NOMO-1 (cell line): ENCODE measurements around the gene CHCHD4.

ENCODE experiments used
- DNase-seq, 2 experiments: peaks; one replicate each; lab custom pipeline; 2025; ENCODE audit not compliant: unreplicated experiment in 2 of 2; lab: John Stamatoyannopoulos, UW

Gene CHCHD4

GRCh38 chr3:14124615-14125192 is at the start of gene CHCHD4, which contains the start of gene TMEM43:
Gene CHCHD4, minus strand, starts transcription at chr3:14124870. Its CDS starts 194 bp downstream, at chr3:14124676.
Gene TMEM43, plus strand, starts transcription at chr3:14125052. Its CDS starts 142 bp downstream, at chr3:14125194.
- DNase-seq, result peak; percentile 92 to 99

DNA sequence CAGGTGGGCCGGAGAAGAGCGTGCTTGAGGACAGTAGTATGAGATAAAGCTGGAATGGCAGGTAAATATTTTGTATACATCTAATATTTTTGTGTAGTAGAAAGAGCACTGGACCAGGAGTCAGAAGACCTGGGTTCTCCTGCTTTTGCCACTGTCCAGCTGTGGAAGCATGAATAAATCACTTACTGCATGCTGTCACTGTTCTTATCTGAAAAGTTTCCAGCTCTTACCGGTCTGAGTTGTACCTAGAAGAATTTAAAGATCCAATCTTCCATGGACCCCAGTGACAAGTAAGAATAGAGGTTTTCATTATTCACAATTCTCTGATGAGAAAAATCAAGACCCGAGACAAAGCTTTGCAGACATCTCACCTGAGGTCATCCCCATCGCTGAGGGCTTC is 47.8 kb upstream of the CHCHD4 start:
- DNase-seq, result no peak

DNA sequence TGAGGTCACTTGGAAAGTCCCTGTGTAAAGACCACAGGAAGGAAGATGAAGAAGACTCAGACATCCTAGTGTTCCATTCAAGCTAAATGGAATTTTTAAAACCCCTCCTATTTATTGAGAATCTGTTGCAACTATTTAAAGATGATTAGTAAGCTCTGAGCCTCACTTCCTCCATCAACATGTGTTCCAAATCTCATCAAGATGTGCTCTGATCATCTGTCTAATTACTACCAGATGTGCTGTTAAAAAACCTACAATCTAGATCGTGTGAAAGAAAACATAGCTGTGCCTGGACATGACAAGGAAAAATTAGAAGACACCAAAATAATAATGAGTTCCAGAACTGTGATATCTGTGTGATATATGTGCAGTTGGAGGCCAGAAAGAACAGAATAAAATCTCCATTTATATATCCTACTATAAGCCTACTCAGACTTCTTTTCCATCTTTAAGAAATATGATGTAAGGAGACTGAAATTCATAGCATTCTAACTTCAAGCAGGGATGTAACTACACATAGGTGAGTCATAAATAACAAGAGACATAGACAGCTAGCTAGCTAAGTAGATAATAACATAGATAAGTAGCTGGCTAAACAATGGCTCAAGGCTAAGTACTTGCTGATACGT is 46.0 kb upstream of the CHCHD4 start:
- no peak for DNase-seq

GRCh38 chr3:14169871-14170270 is 45.2 kb upstream of the CHCHD4 start:
- no peak for DNase-seq

DNA sequence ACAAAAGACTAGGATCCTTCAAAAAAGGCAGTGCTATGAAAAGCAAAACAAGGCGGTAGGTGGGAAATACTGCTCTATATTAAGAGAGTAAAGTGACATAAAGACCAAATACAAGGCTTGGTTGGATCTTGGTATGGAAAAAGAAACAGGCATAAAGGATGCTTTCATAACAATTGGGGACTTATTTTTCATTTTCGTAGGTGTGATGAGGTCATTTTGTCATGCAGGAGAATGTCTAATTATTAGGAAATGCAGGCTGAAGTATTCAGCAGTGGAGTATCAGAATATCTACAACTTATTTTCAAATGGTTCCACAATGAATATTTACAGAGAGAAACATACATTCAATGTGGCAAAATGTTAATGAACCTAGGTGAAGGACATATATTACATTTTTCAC is 44.8 kb upstream of the CHCHD4 start:
- DNase-seq, result no peak

DNA sequence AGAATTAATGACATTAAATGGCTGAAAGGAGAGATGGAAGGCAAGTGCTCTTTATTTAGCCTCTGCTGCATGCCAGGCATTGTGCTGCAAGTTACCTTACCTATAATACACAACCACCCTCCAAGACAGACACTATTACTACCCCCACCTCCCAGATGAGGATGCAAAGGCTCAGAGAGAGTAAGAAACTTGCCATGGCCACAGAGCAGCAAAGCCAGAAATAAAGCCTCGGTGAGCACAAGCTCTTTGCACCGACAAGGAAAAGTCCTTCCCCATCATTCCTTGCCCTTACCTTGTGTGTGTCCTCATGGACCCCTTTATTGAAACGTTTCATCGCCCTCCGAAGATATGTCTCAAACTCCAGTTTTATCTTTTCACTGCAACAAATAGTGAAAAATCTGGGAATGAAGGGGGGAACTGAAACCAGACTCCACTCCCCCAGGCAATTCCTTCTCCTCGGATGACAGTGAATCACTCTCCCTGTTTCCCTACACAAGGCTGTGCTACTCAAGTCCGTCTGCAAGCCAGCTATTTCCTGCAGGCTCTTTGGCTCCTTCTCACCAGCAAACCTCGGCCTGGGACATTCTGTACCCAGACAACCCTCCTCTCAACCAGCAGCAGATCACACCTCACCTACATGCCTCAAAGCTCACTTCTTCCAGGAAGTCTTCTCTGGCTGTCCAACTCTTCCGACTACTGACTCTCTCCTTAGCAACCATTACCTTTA is 42.4 kb upstream of the CHCHD4 start:
- DNase-seq, result no peak

DNA sequence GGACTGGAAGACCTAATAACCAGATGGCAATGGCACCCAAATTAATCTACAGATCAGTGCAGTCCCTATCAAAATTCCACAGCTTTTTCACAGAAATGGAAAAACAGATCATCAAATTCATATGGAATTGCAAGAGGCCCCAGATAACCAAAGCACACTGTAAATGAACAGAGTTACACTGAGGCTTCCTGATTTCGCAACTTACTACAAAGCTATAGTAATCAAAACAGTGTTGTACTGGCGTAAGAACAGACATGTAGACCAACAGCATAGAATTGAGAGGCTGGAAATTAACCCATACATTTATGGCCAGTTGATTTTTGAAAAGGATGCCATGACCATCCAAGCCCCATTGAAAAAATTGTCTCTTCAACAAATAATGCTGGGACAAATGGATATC is 37.5 kb upstream of the CHCHD4 start:
- no peak for DNase-seq

DNA sequence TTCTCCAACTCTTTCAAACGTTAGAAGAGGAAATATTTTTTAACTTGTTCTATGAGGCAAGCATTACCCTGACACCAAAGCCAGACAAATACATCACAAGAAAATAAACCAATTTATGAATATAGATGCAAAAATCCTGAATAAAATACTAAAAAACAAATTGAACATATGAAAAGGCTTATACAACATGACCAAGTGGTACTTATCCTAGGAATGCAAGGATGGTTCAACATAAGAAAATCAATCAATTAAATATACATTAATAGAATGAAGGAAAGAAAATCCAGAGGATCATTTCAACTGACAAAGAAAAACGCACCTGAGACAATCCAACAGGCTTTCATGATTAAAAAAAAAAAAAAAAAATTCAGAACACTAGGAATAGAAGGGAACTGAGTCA is 36.6 kb upstream of the CHCHD4 start:
- DNase-seq, result no peak

GRCh38 chr3:14159426-14159825 is 34.8 kb upstream of the CHCHD4 start:
- DNase-seq, result no peak

DNA sequence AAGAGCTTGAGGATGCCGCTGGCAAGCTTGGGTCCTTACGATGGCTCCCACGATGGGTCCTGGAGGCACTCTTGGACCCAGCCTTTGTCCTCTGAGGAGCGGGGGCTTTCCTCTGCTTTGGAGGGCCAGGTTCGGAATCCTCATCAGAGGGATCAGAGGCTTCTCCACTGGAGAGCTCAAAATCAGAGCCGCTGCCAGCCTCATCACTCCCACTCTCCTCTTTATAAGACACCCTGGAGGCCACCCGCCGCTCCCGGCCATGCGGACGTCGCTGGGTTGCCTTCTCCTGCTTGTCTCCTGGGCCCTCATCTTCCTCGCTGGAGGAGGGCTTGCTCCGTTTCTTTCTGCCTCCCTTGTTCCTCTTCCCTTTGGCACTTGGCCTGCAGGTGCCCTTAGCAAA is 33.7 kb upstream of the CHCHD4 start:
- no peak for DNase-seq

DNA sequence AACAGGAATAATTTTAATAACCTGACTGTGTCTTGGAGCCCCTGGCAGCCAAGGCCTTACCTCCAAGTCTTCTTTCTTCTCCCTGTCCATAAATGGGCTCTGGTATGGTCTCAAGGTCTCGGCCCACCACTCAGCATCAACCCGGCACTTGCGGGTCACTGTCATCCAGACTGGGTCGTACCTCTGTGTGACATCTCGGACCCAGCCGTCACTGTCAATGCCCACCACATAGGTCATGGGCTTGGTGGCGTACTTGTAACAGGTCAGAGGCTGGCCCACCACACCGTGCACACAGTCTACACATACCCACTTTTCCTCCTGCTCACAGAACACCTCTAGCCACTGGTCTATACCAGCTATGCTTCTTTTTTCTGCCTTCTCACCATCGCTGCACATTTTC is 33.3 kb upstream of the CHCHD4 start:
- DNase-seq, result no peak

GRCh38 chr3:14156843-14157561 is 32.3 kb upstream of the CHCHD4 start:
- DNase-seq, result no peak

GRCh38 chr3:14156201-14156600 is 31.5 kb upstream of the CHCHD4 start:
- DNase-seq, result no peak

GRCh38 chr3:14154895-14155440 is 30.3 kb upstream of the CHCHD4 start:
- DNase-seq, result no peak

- DNase-seq, result no peak
These were observed 29.6 kb upstream of the CHCHD4 start for GRCh38 chr3:14154276-14154675.

- no peak for DNase-seq
These were observed 29.0 kb upstream of the CHCHD4 start for GRCh38 chr3:14153663-14154062.

- DNase-seq, result no peak
These were observed 28.3 kb upstream of the CHCHD4 start for GRCh38 chr3:14152963-14153355.

DNA sequence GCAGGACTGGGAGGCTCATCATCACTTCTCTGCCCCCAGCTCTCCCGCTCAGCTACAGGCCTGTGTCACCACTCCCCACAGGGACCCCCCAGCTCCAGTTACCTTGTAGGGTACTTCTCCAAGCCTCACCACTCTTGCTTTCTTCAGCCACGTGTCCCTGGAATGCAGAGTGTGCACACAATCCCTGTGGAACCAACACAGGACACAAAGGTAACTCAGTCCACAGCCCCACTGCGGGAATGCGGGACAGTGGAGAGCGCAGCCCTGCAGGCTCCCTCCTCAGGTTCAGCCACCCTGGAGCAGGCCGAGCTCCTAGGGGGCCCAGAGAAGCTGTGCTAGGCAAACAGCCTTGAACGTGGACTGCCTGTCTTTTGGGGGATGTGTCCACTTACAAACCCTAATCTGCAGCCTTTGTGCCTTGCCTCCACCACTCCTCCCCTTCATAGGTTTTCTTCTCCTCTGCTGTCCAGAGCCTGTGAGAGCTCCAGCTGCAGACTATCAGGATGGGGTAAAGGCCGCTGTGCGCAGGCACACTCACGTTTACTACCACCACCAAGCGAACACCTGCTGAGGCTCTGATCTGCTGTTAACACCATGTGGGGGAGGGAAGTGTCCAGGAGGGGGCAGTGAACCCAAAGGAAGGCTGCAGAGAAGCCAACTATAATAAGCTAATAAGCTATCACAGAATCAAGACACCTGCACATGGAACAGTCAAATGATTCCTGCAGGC is 27.7 kb upstream of the CHCHD4 start:
- no peak for DNase-seq

GRCh38 chr3:14151471-14152083 is 26.9 kb upstream of the CHCHD4 start:
- DNase-seq, result no peak
